ENCODE data around the gene SUPT20H.

The SUPT20H gene

GRCh38 chr13:37058910-37059847 is at the start of gene SUPT20H:
Gene SUPT20H, minus strand, starts transcription at chr13:37059688. Its CDS starts 8,198 bp downstream, at chr13:37051490.
- DNase-seq, result peak; percentile 92 to 94

DNA sequence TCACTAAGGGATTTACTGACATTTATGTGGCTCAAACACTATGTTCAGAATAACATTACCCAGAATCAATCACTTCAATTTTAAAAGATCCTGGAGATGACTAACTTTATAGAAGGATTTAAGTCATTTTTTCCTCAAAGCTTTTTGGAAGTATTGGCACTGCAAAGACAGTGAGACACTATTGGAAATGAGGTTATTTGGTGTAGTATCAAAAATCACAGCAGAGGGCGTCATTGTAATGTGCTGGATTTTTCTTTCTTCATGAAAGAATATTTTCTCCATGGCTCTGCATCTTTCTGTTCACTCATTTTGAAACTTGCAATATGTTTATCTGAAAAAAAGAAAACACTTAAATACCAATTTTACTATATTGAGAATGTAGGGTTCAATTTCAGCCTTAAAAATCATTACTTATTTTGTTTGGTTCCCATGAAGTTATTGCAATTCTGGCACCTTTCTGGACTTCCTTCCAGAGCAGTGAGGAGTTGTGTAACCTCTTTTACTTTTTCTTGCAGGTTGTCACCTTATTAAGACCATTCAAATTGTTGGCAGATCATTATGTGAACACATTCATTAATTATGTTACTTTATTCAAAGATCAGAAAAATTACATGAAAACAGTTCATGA is 49.7 kb upstream of the SUPT20H start:
- DNase-seq, result peak in 1 of 2 donors; percentile 1

DNA sequence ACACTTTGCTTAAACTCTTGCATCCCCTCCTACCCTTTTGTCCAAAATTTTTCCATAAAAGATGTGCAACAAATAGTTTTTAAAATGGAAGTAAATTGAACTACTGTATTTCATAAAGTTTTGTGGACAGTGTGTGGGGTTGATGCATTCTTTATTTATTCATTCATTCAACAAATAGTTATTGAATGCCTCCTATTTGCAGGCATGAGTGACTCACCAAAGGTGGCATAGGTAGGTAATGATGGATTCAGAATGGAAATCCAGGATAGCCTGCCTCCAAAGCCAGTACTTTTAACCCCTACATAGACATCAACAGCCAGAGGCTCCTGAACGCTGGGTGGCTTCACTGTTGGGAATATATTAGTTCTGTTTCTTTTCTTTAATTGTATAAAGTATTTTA is 48.4 kb upstream of the SUPT20H start:
- no peak for DNase-seq

- DNase-seq, result no peak
Measured at GRCh38 chr13:37107456-37107855, 48.0 kb upstream of the SUPT20H start.

DNA sequence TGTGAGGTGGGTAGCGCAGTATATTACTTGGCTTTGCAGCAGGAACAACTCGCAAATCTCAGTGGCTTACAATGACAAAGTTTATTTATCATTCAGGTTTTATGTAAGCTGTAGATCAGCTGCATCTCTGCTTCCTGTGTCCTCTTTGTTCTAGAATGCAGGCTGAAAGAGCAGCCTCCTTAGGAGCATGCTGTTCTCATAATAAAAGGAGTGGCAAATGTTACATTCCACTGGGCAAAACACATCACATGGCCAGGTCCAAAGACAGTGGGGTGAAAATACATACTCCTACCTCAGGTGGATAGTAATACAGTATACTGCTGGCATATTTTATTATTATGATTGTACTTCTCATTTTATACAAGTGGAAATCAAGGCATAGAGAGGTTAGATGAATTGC is 47.2 kb upstream of the SUPT20H start:
- DNase-seq, result no peak

- no peak for DNase-seq
Measured at GRCh38 chr13:37105251-37105714, 45.8 kb upstream of the SUPT20H start, which contains the start of gene CSNK1A1L. Gene CSNK1A1L, minus strand, starts transcription at chr13:37105664. Its CDS starts 408 bp downstream, at chr13:37105256.

- no peak for DNase-seq
Measured at GRCh38 chr13:37102896-37103295, 43.4 kb upstream of the SUPT20H start.

DNA sequence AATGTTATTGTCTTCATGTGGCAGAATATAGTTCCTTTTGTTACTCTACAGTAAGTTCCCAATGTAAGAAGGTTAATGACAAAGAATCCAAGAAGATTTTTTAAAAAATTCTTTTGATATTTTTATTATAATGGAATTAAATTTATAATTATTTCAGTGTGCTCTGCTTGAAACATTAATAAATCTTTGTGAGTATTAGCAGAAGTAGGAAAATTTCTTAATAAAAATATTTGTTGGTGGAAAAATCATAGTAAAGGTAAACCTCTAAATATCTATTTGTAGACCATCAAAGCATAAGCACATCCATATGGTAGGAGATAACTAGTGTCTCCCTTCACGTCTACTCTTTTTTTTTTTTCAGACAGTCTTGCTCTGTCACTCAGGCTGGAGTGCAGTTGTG is 41.7 kb upstream of the SUPT20H start:
- no peak for DNase-seq

DNA sequence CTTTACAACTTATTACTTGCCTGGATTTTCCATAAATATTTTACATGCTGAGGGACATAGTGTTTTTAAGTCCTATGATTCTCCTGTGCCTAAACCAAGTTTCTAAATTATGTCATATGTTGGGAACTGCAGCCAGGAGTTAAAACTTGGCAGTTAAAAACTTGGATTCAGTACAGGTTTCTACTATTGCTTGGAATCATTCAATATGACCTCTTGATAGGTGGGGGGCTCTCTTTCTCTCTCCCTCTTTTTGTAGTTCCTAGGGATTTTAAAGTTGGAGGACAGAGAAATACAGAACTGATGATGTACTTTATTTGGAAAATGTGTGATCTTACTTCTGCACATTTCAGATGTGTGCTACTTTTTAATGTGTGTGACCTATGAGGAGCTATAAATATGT is 41.2 kb upstream of the SUPT20H start:
- no peak for DNase-seq

GRCh38 chr13:37097076-37097475 is 37.6 kb upstream of the SUPT20H start:
- no peak for DNase-seq

GRCh38 chr13:37094840-37095239 is 35.4 kb upstream of the SUPT20H start:
- no peak for DNase-seq

GRCh38 chr13:37094099-37094498 is 34.6 kb upstream of the SUPT20H start:
- no peak for DNase-seq

DNA sequence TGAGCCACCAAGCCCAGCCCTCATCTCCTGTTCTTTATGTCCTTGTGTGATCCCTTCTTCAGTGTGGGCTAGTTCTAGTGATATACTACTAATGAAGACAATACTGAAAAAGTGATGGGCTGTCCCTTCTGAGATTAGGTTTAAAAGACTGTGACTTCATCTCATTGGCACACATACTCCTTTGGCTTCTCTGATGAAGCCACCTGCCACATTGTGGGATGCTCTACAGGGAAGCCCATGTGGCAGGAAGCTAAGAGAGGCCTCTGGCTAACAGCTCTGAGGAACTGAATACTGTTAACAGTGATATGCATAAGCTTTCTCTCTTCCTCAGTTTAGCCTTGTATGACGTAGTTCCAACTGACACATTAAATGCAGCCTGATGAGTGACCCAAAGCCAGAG is 32.3 kb upstream of the SUPT20H start:
- DNase-seq, result no peak

- DNase-seq, result no peak
Measured at GRCh38 chr13:37090912-37091311, 31.4 kb upstream of the SUPT20H start.

GRCh38 chr13:37089495-37089894 is 30.0 kb upstream of the SUPT20H start:
- no peak for DNase-seq

- DNase-seq, result no peak
Measured at GRCh38 chr13:37087486-37087885, 28.0 kb upstream of the SUPT20H start.

- DNase-seq, result no peak
Measured at GRCh38 chr13:37085606-37086005, 26.1 kb upstream of the SUPT20H start.

GRCh38 chr13:37076818-37077217 is 17.3 kb upstream of the SUPT20H start:
- no peak for DNase-seq

DNA sequence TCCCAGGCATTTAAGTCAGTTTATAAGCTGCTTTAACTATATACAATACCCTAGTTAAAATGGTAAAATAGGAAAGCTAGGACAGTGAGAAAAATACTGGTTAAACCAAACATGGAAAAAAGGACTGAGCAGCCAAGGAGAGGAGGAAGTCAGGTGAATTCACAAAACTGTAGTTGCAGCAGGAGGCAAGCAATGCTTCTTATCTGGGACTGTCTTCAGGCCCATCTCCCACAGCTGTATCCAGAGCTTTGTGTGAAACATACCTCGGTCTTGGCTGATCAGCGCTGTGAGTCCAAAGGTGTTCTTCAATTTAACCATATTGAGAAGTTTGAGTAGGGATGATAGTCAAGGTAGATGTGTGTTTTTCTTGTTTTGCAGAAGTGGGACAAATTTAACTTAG is 15.7 kb upstream of the SUPT20H start:
- DNase-seq, result no peak

DNA sequence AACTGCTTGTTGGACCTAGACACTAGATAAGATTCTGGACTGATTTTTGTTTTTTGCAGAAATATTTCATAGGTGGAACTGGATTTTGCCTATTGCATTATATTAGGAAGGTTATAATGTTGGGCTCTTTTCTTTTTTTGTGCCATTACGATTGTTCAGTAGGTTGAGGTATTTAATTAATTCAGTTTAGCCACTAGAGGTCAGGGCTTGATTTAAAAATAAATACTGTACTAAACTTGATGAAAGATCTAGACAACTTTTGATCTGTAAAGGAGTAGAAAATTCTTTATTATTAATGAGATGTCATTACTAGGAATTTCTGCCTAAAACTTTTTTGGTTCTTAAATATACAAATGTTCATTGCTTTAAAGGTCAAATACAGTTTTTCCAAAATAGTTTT is 15.2 kb upstream of the SUPT20H start:
- peak in 1 of 2 donors; percentile 31 for DNase-seq

- no peak for DNase-seq
Measured at GRCh38 chr13:37072024-37072423, 12.5 kb upstream of the SUPT20H start.

- DNase-seq, result no peak
Measured at GRCh38 chr13:37070956-37071355, 11.5 kb upstream of the SUPT20H start.

DNA sequence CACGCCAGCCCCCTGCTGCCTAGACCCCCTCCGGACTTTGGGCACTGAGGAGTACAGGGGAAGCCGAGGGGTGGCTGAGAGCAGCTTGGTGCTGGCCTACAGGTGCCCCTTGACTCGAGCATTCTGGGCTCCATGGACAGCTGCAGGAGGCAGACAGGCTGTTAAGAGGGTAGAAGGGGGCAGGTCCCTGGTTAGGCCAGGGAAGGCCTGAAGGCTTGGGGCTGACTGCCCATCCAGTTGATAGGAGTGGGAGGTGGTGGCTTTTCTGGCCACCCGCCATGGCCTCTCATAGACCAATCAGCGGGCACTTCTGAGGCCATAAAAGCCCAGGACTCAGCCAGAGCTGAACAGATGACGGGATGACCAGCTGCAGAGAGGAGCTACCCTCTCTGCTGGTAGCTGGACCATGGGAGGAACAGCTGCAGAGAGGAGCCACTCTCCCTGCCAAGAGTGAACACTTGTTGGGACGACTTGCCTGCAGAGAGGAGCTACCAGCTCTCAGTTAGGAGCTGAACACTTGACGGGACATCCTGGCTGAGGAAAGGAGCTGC is 10.7 kb upstream of the SUPT20H start:
- DNase-seq, result no peak
